Measurements from ENCODE around the gene BCAS1. TPM values are rescaled to one million over a fixed set of nuclear protein-coding genes. Genes with fewer than 3 reads are reported as not detected.

BCAS1 gene
- total RNA-seq, 4 donors from 2014 or later = 0.35 to 1.0 TPM; not detected in 2

DNA sequence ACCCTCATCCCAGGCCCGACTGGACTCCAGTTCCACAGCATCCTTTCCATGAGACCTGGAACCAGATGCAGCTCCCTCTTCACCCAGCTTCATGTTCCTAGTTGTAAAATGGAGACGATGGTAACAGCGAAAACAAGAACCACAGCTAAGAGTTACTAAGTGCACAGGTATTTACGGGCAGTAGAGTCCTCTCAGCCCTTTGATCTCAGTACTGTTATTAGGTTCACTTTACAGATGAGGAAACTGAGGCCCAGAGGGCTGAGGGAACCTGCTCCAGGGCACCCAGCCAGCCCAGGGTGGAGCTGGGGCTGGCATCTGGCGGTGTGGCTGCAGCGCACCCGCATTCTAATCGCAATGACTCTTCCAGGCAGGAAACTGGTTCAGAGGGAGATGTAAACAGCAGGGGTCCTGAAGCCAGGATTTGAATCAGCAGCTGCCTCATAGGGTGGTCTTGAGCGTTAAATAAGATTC is 858 bp downstream of the BCAS1 start:
- H3K27ac ChIP-seq = no peak overlapping the region
- peaks cover 8% of the 10 kb centered on the region for H3K27me3 ChIP-seq
- TF ChIP-seq, protein P1, sequence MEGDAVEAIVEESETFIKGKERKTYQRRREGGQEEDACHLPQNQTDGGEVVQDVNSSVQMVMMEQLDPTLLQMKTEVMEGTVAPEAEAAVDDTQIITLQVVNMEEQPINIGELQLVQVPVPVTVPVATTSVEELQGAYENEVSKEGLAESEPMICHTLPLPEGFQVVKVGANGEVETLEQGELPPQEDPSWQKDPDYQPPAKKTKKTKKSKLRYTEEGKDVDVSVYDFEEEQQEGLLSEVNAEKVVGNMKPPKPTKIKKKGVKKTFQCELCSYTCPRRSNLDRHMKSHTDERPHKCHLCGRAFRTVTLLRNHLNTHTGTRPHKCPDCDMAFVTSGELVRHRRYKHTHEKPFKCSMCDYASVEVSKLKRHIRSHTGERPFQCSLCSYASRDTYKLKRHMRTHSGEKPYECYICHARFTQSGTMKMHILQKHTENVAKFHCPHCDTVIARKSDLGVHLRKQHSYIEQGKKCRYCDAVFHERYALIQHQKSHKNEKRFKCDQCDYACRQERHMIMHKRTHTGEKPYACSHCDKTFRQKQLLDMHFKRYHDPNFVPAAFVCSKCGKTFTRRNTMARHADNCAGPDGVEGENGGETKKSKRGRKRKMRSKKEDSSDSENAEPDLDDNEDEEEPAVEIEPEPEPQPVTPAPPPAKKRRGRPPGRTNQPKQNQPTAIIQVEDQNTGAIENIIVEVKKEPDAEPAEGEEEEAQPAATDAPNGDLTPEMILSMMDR (IDR thresholded peaks at IDR 0.05) = no peak
- no peak for TF ChIP-seq POLR2A (IDR thresholded peaks at IDR 0.05)
- no peak for TF ChIP-seq EP300 (IDR thresholded peaks at IDR 0.05)
- no peak for TF ChIP-seq POLR2AphosphoS5 (IDR thresholded peaks at IDR 0.05)
- H3K36me3 ChIP-seq = no peaks in the 10 kb centered on the region
- WGBS, 2 donors (ENCODE audit: low coverage in 1 of 2) = 84% methylated on average over 5 of the region's 9 CpGs; no CpG with 5 or more reads in 1 of the 2 donors
- no peak for ATAC-seq
- no peaks in the 10 kb centered on the region for H3K4me1 ChIP-seq
- no peaks in the 10 kb centered on the region for H3K9me3 ChIP-seq
- H3K4me3 ChIP-seq = no peak overlapping the region

DNA sequence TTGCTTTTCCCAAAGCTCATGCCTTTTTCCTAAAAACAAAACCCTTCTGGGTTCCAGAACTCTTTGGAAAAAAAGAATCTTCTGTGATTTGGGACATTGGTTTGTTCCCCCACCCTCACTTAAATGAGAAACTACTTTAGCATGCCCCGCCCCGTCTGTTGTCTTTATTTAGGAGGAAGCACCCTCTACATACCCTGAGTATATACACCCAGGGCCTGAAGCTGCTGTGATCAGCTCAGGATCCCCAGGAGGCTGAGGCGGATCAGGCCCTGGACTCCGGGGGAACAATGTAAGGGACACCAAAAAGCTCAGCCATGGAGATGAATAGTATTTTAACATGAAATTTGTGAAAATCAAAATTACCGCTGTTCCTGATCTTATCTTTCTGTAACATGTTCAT is 1.4 kb downstream of the BCAS1 start:
- Histone ChIP-seq H3K9me3 (no peaks in the 10 kb centered on the region), H3K27me3 (peaks cover 8% of the 10 kb centered on the region), H3K27ac (no peak overlapping the region), H3K4me1 (no peaks in the 10 kb centered on the region), H3K36me3 (no peaks in the 10 kb centered on the region), H3K4me3 (no peak overlapping the region)
- ATAC-seq = no peak
- no peak for TF ChIP-seq POLR2A (IDR thresholded peaks at IDR 0.05)
- no peak for TF ChIP-seq POLR2AphosphoS5 (IDR thresholded peaks at IDR 0.05)
- TF ChIP-seq, protein P1 (IDR thresholded peaks at IDR 0.05) = no peak
- TF ChIP-seq EP300 (IDR thresholded peaks at IDR 0.05) = no peak
- WGBS, 2 donors (ENCODE audit: low coverage in 1 of 2) = 83 to 100% methylated on average over 3 to 4 of the region's 5 CpGs

DNA sequence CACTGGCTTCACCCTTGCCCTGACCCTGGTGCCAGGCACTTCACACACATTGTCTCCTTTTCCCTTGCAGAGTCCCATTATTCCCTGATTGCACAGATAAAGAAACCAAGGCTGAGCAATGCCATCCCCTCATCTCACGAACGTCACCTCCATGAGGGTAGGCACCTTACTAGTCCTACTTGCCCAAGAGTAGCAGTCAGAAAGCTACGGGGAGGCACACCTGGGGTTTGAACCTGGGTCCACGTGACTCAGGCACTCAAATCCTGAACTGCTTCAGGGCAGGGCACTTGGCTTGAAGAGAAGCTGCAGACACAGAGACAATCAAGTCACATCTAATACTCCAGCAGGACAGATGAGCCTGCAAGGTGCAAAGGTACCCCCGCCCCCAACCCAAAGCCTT is 1.9 kb downstream of the BCAS1 start:
- Histone ChIP-seq H3K27ac (no peak overlapping the region), H3K36me3 (no peaks in the 10 kb centered on the region), H3K9me3 (no peaks in the 10 kb centered on the region), H3K4me1 (no peaks in the 10 kb centered on the region), H3K27me3 (peaks cover 8% of the 10 kb centered on the region), H3K4me3 (no peak overlapping the region)
- TF ChIP-seq EP300 (IDR thresholded peaks at IDR 0.05) (no peak), POLR2AphosphoS5 (IDR thresholded peaks at IDR 0.05) (no peak), POLR2A (IDR thresholded peaks at IDR 0.05) (no peak)
- TF ChIP-seq, protein P1 (IDR thresholded peaks at IDR 0.05) = no peak
- no peak for ATAC-seq
- 40 to 50% methylated on average over 1 to 2 of the region's 5 CpGs for WGBS, 2 donors (ENCODE audit: low coverage in 1 of 2)

DNA sequence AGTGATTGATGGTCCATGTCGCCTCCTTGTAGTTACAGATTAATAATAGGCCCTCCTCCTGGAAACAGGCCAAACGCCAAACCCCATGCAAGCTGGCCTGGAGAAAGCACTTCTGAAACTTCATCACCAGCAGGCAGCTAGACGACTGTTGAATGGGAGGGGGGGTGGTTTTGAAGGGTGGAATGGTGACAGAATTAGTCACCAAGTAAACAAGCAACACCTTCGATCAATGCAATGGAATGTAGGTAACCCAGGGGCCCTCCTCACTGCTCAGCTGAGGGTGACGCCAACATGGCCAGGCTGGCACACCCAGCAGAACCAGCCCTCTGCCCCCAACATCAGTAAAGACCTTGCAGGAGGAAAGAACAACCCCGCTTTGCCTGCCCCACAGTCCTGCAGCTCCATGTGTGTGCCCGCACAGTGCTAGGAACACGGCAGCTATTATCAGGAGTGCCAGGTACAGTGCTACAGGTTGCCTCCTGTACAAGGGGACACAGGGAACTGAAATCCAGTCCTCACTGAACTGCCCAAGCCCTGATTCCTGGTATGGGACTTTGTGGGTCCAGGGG is 2.7 kb downstream of the BCAS1 start:
- H3K27me3 ChIP-seq = peaks cover 8% of the 10 kb centered on the region
- no peak for ATAC-seq
- TF ChIP-seq POLR2AphosphoS5 (IDR thresholded peaks at IDR 0.05) = no peak
- TF ChIP-seq POLR2A (IDR thresholded peaks at IDR 0.05) = peak in 1 of 2 donors; percentile 5
- WGBS, 2 donors (ENCODE audit: low coverage in 1 of 2) = 42% methylated on average over 4 of the region's 8 CpGs; no CpG with 5 or more reads in 1 of the 2 donors
- H3K4me3 ChIP-seq = no peak overlapping the region
- no peaks in the 10 kb centered on the region for H3K36me3 ChIP-seq
- no peak overlapping the region for H3K27ac ChIP-seq
- no peaks in the 10 kb centered on the region for H3K9me3 ChIP-seq
- H3K4me1 ChIP-seq = peaks cover 0 to 6% (median 0%) of the 10 kb centered on the region in 3 donors

GRCh38 chr20:54065601-54066038 is 4.8 kb downstream of the BCAS1 start:
- TF ChIP-seq POLR2AphosphoS5 (IDR thresholded peaks at IDR 0.05) (no peak), EP300 (IDR thresholded peaks at IDR 0.05) (no peak), POLR2A (IDR thresholded peaks at IDR 0.05) (no peak)
- TF ChIP-seq, protein P1 (IDR thresholded peaks at IDR 0.05) = no peak
- no peaks in the 10 kb centered on the region for H3K9me3 ChIP-seq
- ATAC-seq = no peak
- 54 to 66% methylated on average over 3 of the region's 7 CpGs for WGBS, 2 donors (ENCODE audit: low coverage in 1 of 2)
- no peak overlapping the region for H3K4me3 ChIP-seq
- no peaks in the 10 kb centered on the region for H3K36me3 ChIP-seq
- peaks cover 0 to 21% (median 5%) of the 10 kb centered on the region in 3 donors for H3K4me1 ChIP-seq
- no peak overlapping the region for H3K27ac ChIP-seq
- peaks cover 8% of the 10 kb centered on the region for H3K27me3 ChIP-seq
